Erythroblast (primary cell): ENCODE data around the gene FXYD3.
A peak's percentile ranks its signal among the peaks of the same experiment; 100 is the strongest.

ENCODE experiments used
- DNase-seq, 2 experiments: peaks; one replicate each; lab custom pipeline; 2025; lab: John Stamatoyannopoulos, UW
- GATA1 ChIP-seq: IDR thresholded peaks from 2 replicates; pipeline ENCODE4 v1.6.1; 2011; ENCODE audit warnings: low read depth, mild to moderate bottlenecking, control low read depth, low read length, moderate library complexity
- POLR2A ChIP-seq: IDR thresholded peaks from 2 replicates; pipeline ENCODE4 v1.6.1; 2011; ENCODE audit warnings: mild to moderate bottlenecking, low read length

FXYD3 gene

GRCh38 chr19:35168196-35168595 lies 52.6 kb downstream of the FXYD3 start:
- no peak for DNase-seq
- no peak for TF ChIP-seq GATA1
- TF ChIP-seq POLR2A: no peak

GRCh38 chr19:35169221-35169995 lies 53.8 kb downstream of the FXYD3 start:
- TF ChIP-seq POLR2A (no peak), GATA1 (no peak)
- no peak for DNase-seq

- no peak for DNase-seq
- TF ChIP-seq POLR2A: peak; percentile 19
- TF ChIP-seq GATA1: no peak
Measured at GRCh38 chr19:35170359-35171061, 54.9 kb downstream of the FXYD3 start.

GRCh38 chr19:35171730-35172129 lies 56.1 kb downstream of the FXYD3 start:
- DNase-seq: no peak

More at GRCh38 chr19:35171730-35172129, 56.1 kb downstream of the FXYD3 start:
- TF ChIP-seq GATA1 (no peak), POLR2A (no peak)
